ENCODE measurements around the gene LYZL4. TPM values are rescaled to one million over a fixed set of nuclear protein-coding genes. Genes with fewer than 3 reads are reported as not detected.

Gene LYZL4
- total RNA-seq, 4 donors from 2014 or later: not detected

GRCh38 chr3:42357335-42357734, 53.1 kb downstream of the LYZL4 start:
- H3K27ac ChIP-seq: no peak overlapping the region
- no peaks in the 10 kb centered on the region for H3K36me3 ChIP-seq
- WGBS: 92% methylated on average over 1 of the region's 1 CpG
- no peak overlapping the region for H3K4me3 ChIP-seq
- TF ChIP-seq POLR2A (IDR thresholded peaks at IDR 0.05) (no peak), POLR2AphosphoS5 (IDR thresholded peaks at IDR 0.05) (no peak), EP300 (IDR thresholded peaks at IDR 0.05) (no peak)
- TF ChIP-seq, protein P1, sequence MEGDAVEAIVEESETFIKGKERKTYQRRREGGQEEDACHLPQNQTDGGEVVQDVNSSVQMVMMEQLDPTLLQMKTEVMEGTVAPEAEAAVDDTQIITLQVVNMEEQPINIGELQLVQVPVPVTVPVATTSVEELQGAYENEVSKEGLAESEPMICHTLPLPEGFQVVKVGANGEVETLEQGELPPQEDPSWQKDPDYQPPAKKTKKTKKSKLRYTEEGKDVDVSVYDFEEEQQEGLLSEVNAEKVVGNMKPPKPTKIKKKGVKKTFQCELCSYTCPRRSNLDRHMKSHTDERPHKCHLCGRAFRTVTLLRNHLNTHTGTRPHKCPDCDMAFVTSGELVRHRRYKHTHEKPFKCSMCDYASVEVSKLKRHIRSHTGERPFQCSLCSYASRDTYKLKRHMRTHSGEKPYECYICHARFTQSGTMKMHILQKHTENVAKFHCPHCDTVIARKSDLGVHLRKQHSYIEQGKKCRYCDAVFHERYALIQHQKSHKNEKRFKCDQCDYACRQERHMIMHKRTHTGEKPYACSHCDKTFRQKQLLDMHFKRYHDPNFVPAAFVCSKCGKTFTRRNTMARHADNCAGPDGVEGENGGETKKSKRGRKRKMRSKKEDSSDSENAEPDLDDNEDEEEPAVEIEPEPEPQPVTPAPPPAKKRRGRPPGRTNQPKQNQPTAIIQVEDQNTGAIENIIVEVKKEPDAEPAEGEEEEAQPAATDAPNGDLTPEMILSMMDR (IDR thresholded peaks at IDR 0.05): no peak
- no peaks in the 10 kb centered on the region for H3K9me3 ChIP-seq
- H3K4me1 ChIP-seq: no peaks in the 10 kb centered on the region
- H3K27me3 ChIP-seq: no peaks in the 10 kb centered on the region
- DNase-seq (ENCODE audit: low spot score in 2 of 2): no peak

- TF ChIP-seq POLR2AphosphoS5 (IDR thresholded peaks at IDR 0.05) (no peak), EP300 (IDR thresholded peaks at IDR 0.05) (no peak), POLR2A (IDR thresholded peaks at IDR 0.05) (no peak)
- TF ChIP-seq, protein P1 (IDR thresholded peaks at IDR 0.05): no peak
- H3K4me3 ChIP-seq: no peak overlapping the region
- H3K27me3 ChIP-seq: no peaks in the 10 kb centered on the region
- H3K4me1 ChIP-seq: no peaks in the 10 kb centered on the region
- DNase-seq (ENCODE audit: low spot score in 2 of 2): no peak
- H3K27ac ChIP-seq: no peak overlapping the region
- H3K9me3 ChIP-seq: no peaks in the 10 kb centered on the region
- no peaks in the 10 kb centered on the region for H3K36me3 ChIP-seq
These were observed 54.8 kb downstream of the LYZL4 start for GRCh38 chr3:42355612-42356011.

DNA sequence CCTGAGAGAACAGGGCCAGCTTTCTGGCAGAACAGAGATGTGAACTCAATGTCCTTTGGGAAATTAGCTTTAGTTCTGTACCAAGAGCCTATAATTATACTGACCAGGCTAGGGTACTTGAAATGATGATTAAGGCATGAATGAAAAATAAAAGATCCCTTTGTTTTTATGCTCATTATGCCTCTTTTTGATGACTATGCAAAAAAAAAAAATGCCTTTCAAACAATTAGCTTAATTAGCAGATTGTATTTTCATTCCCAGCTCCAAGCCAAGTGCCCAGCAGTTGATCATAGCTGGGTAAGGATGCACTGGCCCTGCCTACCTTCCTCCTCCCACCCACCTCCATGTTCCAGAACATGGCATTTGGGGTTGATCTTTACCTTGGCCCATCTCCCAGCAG, 56.8 kb downstream of the LYZL4 start:
- Histone ChIP-seq H3K27ac (no peak overlapping the region), H3K4me3 (no peak overlapping the region), H3K27me3 (no peaks in the 10 kb centered on the region), H3K9me3 (no peaks in the 10 kb centered on the region), H3K36me3 (no peaks in the 10 kb centered on the region), H3K4me1 (no peaks in the 10 kb centered on the region)
- no peak for DNase-seq (ENCODE audit: low spot score in 2 of 2)
- TF ChIP-seq POLR2A (IDR thresholded peaks at IDR 0.05): no peak

DNA sequence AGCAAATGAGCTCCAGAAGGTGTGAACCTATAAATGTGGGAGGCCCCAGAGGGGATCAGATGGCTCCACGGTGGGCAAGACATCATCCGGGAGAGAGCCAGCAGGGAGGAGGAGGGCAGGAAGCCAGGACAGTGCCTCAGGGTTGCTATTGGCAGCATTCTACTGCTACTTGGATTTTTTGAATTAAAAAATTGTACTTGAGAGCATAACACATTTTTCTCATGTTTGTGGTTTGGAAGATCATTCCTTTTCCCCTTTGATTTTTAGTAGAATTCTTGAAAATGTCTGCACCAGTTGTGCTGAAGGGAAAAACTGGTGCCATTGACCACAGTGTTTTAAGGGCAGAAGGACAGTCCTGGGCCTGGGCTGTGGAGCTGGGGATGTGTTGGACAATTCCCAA, 59.2 kb downstream of the LYZL4 start:
- H3K4me1 ChIP-seq: no peaks in the 10 kb centered on the region
- WGBS: 14% methylated on average over 2 of the region's 2 CpGs
- H3K9me3 ChIP-seq: no peaks in the 10 kb centered on the region
- H3K27me3 ChIP-seq: no peaks in the 10 kb centered on the region
- H3K36me3 ChIP-seq: no peaks in the 10 kb centered on the region
- DNase-seq (ENCODE audit: low spot score in 2 of 2): no peak
- no peak for TF ChIP-seq POLR2A (IDR thresholded peaks at IDR 0.05)
- TF ChIP-seq EP300 (IDR thresholded peaks at IDR 0.05): no peak
- TF ChIP-seq POLR2AphosphoS5 (IDR thresholded peaks at IDR 0.05): no peak
- TF ChIP-seq, protein P1 (IDR thresholded peaks at IDR 0.05): no peak
- no peak overlapping the region for H3K27ac ChIP-seq
- no peak overlapping the region for H3K4me3 ChIP-seq

GRCh38 chr3:42349765-42350594, 60.4 kb downstream of the LYZL4 start:
- Histone ChIP-seq H3K4me1 (no peaks in the 10 kb centered on the region), H3K9me3 (no peaks in the 10 kb centered on the region), H3K27ac (no peak overlapping the region), H3K4me3 (no peak overlapping the region), H3K27me3 (no peaks in the 10 kb centered on the region), H3K36me3 (no peaks in the 10 kb centered on the region)
- TF ChIP-seq EP300 (IDR thresholded peaks at IDR 0.05) (no peak), POLR2A (IDR thresholded peaks at IDR 0.05) (no peak), POLR2AphosphoS5 (IDR thresholded peaks at IDR 0.05) (no peak)
- TF ChIP-seq, protein P1 (IDR thresholded peaks at IDR 0.05): no peak
- 92% methylated on average over 7 of the region's 7 CpGs for WGBS
- DNase-seq (ENCODE audit: low spot score in 2 of 2): no peak
